Ishikawa (cell line): Measurements from ENCODE around the gene ANO6.

ENCODE experiments used
- CEBPB ChIP-seq: IDR thresholded peaks from 2 replicates; pipeline ENCODE4 v1.6.1; 2012
- CREB1 ChIP-seq: IDR thresholded peaks from 2 replicates; pipeline ENCODE4 v1.6.1; 2012; ENCODE audit warnings: low read depth
- EGR1 ChIP-seq: IDR thresholded peaks from 2 replicates; pipeline ENCODE4 v1.6.1; 2012
- EP300 ChIP-seq: IDR thresholded peaks from 2 replicates; pipeline ENCODE4 v1.6.1; 2012; ENCODE audit warnings: borderline replicate concordance
- FOXM1 ChIP-seq: IDR thresholded peaks from 2 replicates; pipeline ENCODE4 v1.6.1; 2012; ENCODE audit warnings: low read depth, borderline replicate concordance
- NFIC ChIP-seq: IDR thresholded peaks from 2 replicates; pipeline ENCODE4 v1.6.1; 2012
- RAD21 ChIP-seq: IDR thresholded peaks from 2 replicates; pipeline ENCODE4 v1.6.1; 2012; ENCODE audit warnings: low read depth
- TAF1 ChIP-seq: IDR thresholded peaks from 2 replicates; pipeline ENCODE4 v1.6.1; 2012; ENCODE audit warnings: low read depth, mild to moderate bottlenecking
- TCF12 ChIP-seq: IDR thresholded peaks from 2 replicates; pipeline ENCODE4 v1.6.1; 2012; ENCODE audit warnings: low read depth
- TEAD4 ChIP-seq: IDR thresholded peaks from 2 replicates; pipeline ENCODE4 v1.6.1; 2012
- YY1 ChIP-seq: IDR thresholded peaks from 2 replicates; pipeline ENCODE4 v1.6.1; 2012; ENCODE audit warnings: low read depth
- ZBTB7A ChIP-seq: IDR thresholded peaks from 2 replicates; pipeline ENCODE4 v1.6.1; 2012; ENCODE audit warnings: low read depth
- TF ChIP-seq, protein P1 (sequence below): IDR thresholded peaks from 2 replicates; pipeline ENCODE4 v1.6.1; 2012
- TF ChIP-seq, protein P2 (sequence below): IDR thresholded peaks from 2 replicates; pipeline ENCODE4 v1.6.1; 2012; ENCODE audit warnings: low read depth, mild to moderate bottlenecking
- TF ChIP-seq, protein P3 (sequence below): IDR thresholded peaks from 2 replicates; pipeline ENCODE4 v1.6.1; 2012

ANO6 gene

DNA sequence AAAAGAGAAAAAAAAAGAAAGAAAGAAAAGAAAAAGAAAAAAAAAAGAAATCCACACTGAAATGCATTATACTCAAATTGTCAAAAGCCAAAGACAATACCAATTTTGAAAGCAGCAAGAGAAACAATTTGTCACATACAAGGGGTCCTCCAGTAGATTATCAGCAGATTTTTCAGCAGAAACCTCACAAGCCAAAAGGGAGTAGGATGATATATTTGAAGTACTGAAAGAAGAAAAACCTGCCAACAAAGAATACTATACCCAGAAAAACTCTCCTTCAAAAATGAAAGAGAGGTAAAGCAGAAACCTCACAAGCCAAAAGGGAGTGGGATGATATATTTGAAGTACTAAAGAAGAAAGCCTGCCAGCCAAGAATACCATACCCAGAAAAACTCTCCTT, 37.1 kb upstream of the ANO6 start:
- TF ChIP-seq ZBTB7A (no peak), FOXM1 (no peak), EP300 (no peak), TEAD4 (no peak), RAD21 (no peak), TAF1 (no peak), EGR1 (no peak), CEBPB (no peak), YY1 (no peak), CREB1 (no peak), NFIC (no peak), TCF12 (no peak)
- TF ChIP-seq, protein P1, sequence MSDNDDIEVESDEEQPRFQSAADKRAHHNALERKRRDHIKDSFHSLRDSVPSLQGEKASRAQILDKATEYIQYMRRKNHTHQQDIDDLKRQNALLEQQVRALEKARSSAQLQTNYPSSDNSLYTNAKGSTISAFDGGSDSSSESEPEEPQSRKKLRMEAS, result no peak
- TF ChIP-seq, protein P2, sequence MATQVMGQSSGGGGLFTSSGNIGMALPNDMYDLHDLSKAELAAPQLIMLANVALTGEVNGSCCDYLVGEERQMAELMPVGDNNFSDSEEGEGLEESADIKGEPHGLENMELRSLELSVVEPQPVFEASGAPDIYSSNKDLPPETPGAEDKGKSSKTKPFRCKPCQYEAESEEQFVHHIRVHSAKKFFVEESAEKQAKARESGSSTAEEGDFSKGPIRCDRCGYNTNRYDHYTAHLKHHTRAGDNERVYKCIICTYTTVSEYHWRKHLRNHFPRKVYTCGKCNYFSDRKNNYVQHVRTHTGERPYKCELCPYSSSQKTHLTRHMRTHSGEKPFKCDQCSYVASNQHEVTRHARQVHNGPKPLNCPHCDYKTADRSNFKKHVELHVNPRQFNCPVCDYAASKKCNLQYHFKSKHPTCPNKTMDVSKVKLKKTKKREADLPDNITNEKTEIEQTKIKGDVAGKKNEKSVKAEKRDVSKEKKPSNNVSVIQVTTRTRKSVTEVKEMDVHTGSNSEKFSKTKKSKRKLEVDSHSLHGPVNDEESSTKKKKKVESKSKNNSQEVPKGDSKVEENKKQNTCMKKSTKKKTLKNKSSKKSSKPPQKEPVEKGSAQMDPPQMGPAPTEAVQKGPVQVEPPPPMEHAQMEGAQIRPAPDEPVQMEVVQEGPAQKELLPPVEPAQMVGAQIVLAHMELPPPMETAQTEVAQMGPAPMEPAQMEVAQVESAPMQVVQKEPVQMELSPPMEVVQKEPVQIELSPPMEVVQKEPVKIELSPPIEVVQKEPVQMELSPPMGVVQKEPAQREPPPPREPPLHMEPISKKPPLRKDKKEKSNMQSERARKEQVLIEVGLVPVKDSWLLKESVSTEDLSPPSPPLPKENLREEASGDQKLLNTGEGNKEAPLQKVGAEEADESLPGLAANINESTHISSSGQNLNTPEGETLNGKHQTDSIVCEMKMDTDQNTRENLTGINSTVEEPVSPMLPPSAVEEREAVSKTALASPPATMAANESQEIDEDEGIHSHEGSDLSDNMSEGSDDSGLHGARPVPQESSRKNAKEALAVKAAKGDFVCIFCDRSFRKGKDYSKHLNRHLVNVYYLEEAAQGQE, result no peak
- TF ChIP-seq, protein P3, sequence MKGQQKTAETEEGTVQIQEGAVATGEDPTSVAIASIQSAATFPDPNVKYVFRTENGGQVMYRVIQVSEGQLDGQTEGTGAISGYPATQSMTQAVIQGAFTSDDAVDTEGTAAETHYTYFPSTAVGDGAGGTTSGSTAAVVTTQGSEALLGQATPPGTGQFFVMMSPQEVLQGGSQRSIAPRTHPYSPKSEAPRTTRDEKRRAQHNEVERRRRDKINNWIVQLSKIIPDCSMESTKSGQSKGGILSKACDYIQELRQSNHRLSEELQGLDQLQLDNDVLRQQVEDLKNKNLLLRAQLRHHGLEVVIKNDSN, result no peak

DNA sequence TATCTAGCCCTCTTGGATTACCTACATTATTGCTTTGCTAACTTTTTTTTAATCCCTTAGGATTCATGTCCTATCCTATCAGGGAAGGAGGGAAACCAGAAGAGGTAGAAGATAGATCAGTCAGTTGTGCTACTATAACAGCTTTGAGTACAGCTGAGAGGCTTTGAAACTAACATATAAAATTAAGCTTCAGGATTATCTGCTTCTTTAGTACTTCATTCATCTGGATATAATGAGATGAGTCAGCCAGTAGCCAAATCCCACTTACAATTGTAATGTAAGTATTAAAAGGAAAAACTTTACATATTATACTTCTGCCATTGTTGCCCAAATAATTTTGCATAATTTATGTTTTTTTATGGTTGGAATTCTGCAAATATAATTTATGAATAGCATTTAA, 33.4 kb upstream of the ANO6 start:
- no peak for TF ChIP-seq TAF1

DNA sequence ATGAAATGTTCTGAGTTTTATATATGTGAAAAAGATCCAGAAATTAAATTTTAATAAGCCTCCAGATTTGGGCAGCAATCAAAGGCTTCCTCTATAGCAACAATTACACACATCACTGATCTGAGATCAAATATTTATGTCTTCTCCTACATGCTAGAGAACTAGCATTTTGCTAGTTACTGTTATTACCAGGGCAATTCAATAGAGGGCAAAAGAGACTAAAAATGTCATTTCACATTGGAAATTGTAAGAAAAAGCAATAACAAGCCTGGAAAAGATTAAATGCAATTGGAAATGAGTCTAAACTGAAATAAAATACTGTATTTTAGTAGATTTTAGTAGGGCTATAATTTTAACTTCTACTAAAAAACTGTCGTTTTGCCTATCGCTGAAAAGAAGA, 32.6 kb upstream of the ANO6 start:
- TF ChIP-seq RAD21, result peak; percentile 56
- TF ChIP-seq YY1, result no peak

DNA sequence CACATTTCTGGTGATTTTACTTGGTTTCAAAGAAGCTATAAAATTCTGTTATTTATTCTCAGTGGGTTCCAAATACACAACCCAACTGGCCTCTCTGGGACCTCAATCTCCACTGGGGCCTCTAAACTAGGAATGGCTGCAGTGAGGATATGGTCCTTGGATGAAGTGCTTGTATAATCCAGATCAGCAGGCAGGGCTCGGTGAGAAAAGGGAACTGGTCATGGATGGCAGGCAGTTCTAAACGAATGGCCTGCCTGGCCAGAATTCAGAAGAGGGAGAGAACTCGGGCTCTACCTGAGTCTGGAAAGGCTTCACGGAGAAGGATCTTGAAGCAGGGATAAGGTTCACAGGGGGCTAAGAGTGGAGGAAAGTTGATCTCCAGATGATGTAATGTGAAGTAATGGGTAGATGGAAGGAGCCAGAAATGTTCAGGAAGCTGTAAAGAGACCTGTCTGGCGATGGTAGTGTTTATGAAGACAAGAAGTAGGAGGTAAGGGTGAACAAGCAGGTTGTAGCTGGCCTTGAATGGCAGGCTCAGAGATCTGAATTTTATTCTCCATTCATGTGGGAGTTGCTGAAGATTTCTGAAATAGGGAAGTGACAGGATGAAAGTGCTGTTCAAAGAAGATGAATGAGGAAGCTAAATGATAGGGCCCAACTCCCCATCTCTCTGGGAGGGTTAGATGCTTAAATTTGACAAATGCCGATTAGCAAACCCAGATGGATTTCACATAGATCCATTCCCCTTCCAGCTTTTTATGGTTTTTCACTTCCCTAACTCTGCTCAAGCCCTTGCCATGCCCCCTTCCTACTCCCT, 31.5 kb upstream of the ANO6 start:
- no peak for TF ChIP-seq TCF12
- TF ChIP-seq ZBTB7A, result no peak
- TF ChIP-seq, protein P2, result no peak
- TF ChIP-seq, protein P1, result no peak
- TF ChIP-seq NFIC, result no peak
- TF ChIP-seq, protein P3, result no peak
- TF ChIP-seq FOXM1, result no peak
- no peak for TF ChIP-seq YY1
- no peak for TF ChIP-seq TAF1

DNA sequence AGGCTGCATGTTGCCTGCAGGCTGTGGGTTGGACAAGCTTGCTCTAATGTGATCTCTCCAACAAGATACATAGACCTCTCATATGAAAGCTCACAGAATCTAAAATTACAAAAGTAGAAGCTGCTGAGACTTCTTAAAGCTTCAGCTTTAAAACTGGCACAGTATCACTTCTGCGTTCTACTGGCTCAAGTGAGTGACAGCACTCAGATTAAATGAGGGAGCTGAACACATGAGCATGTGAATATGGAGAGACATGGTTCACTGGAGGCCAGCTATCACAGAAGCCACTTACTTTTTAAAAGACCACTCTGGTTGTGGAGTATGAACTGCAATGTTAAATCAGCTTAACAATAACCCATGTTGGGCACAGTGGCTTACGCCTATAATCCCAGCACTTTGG, 29.1 kb upstream of the ANO6 start:
- TF ChIP-seq FOXM1, result no peak
- no peak for TF ChIP-seq YY1
- no peak for TF ChIP-seq EGR1
- TF ChIP-seq RAD21, result no peak
- TF ChIP-seq CEBPB, result no peak
- TF ChIP-seq ZBTB7A, result no peak
- no peak for TF ChIP-seq TAF1
- TF ChIP-seq, protein P2, result no peak
- no peak for TF ChIP-seq TEAD4
- no peak for TF ChIP-seq CREB1
- TF ChIP-seq, protein P1, result no peak
- no peak for TF ChIP-seq TCF12
- no peak for TF ChIP-seq NFIC
- TF ChIP-seq EP300, result no peak
- TF ChIP-seq, protein P3, result no peak
